Subcutaneous adipose tissue (tissue), 4 donors: ENCODE measurements around the gene TMEM151B. TPM values are rescaled to one million over a fixed set of nuclear protein-coding genes. Genes with fewer than 3 reads are reported as not detected.

Experiments
- total RNA-seq, 4 donors: library from RNA; depleted of rRNA; stranded (reverse); fragments of >200 nt; gene quantifications; one replicate each; pipeline ENCODE4 v1.1.0, GENCODE V29; 2016
- TF ChIP-seq, protein P1 (sequence below): fragments of 450-650 bp; IDR thresholded peaks from one replicate; pipeline ENCODE4 v1.5.1; 2016; ENCODE audit warnings: low read depth, mild to moderate bottlenecking, control low read depth, antibody characterized with exemption, moderate library complexity

TMEM151B gene
- total RNA-seq, 4 donors from 2014 or later: not detected

DNA sequence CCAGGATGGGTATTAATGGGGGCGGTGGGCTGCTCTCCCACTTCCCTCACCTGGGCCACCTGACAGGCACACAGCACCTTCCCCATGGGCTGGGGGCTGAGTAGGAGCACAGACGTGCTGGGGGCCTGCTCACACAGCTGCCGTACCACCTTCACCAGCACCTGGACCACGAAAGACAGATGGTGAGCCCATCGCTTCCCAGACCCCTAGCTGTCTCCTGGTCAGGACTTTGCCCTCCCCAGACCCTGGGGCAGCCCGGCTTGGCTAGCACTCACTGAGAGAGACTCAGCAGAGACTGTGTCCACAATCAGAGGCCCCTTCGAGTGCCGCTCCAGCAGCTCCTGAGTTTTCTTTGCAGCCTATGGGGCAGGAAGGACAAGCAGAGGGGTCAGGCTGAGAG lies 30.9 kb downstream of the TMEM151B start:
- TF ChIP-seq, protein P1, sequence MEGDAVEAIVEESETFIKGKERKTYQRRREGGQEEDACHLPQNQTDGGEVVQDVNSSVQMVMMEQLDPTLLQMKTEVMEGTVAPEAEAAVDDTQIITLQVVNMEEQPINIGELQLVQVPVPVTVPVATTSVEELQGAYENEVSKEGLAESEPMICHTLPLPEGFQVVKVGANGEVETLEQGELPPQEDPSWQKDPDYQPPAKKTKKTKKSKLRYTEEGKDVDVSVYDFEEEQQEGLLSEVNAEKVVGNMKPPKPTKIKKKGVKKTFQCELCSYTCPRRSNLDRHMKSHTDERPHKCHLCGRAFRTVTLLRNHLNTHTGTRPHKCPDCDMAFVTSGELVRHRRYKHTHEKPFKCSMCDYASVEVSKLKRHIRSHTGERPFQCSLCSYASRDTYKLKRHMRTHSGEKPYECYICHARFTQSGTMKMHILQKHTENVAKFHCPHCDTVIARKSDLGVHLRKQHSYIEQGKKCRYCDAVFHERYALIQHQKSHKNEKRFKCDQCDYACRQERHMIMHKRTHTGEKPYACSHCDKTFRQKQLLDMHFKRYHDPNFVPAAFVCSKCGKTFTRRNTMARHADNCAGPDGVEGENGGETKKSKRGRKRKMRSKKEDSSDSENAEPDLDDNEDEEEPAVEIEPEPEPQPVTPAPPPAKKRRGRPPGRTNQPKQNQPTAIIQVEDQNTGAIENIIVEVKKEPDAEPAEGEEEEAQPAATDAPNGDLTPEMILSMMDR: no peak

DNA sequence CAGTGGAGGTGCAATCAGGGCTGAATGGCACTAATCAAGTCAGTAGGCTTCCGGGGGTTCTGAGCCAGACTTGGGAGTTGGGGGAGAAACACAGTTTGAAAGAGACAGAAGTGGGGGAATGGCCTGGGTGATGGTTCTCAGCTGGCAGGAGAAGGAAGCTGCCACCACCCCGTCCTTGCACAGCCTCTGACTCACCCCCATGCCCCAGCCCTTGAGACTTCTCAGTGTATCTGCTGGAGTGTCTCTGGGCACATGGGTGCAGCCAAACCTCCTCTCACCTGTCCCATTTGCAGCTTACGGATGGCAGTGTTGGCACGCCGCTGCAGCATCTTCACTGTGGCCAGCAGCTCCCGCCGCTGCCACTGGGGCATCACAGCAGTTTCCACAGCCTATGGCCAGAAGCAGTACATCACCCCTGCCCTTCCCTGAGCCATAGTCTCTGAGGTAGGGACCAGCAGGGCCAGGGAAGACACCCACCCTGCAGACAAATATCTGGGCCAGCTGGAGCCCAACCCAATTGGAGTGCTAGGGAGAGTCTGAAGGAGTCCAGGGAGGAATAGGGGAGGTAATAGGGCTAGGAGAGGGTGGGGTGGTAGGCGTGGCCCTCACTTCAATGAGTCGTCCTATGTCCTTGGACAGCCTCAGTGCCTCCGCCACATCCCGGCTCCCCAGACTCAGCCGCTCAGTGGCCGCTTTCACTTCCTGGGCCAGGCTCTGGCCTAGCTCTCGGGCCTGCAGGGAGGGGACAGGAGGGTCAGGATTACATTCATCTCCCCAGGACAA lies 31.7 kb downstream of the TMEM151B start:
- TF ChIP-seq, protein P1: no peak

DNA sequence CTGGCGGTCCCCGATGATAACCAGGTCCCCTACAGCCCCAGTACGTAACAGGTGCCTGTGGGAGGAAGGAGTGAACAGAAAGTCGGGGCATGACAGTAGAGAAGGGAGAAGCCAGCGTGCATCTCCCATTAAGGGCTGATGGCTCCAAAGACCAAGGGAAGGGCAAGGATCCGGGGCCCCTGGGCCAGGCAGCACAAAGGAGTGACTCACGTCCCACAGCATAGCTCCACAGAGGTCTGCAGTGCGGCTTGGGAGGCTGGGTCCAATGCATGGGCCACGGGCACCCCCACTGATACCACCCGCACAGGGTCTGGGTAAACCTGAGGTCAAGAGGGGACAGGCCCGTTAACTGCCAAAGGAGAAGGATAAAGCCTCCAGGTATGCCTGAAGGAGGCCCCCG lies 32.6 kb downstream of the TMEM151B start:
- TF ChIP-seq, protein P1: no peak

DNA sequence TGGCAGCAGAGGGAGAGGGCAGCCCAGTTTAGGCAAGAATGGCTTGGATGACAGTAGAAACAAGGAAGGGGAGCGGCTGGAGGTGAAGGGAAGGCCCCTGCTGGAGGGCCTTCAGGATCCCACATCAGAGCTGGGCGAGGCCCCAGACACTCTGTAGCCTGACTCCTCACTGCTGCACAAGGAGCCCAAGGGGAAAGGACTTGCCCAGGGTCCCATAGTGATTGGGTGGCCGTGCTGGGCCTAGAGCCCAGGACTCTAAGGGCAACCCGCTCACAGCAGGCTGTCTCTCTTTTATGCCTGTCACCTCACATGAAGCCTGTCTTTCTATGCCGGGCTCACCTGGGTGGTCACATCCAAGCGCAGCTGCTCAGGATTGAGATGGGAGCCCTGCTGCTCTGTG lies 33.6 kb downstream of the TMEM151B start:
- TF ChIP-seq, protein P1: no peak

DNA sequence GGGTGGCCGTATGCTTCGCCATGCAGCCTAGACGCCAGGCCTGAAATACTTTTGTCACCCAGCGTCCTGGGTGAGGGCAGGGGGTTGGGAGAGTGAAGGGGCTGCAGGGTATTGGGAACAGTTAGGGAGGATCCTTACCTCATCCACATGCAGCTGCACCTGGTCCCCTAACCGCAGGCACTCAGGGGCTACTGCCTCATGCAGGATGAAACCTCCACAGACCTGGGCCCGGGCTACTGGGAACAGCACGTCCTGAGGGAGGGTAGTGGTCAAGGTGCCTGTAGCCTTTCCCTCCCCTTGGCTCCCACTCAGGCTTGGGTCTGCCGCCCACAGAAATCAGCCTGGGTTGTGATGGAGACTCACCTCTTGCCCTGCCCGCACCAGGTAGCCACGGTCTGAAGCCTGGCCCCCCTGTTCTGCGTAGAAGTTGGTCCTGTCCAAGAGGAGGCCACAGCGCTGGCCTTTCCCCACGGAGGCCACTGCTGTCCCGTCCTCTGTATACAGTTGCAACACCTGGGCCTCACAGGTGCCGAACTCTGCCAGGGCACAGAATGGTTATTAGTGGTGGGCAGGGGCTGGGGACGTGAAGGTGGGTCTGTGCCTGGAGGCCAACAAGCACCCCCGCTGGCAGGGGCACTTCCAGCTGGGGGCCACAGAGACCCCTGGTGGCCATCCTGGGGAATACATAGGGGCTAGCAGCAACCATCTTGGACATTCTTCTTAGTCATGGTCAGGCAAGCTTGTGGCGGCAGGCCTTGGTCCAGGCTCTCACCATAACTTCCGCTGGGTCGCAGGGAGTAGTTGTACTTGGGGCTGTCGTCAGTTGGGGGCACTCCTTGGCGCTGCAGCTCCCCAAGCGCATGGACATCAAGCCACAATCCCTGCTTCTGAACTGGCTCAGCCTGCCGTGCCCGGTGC lies 34.3 kb downstream of the TMEM151B start:
- TF ChIP-seq, protein P1: no peak

DNA sequence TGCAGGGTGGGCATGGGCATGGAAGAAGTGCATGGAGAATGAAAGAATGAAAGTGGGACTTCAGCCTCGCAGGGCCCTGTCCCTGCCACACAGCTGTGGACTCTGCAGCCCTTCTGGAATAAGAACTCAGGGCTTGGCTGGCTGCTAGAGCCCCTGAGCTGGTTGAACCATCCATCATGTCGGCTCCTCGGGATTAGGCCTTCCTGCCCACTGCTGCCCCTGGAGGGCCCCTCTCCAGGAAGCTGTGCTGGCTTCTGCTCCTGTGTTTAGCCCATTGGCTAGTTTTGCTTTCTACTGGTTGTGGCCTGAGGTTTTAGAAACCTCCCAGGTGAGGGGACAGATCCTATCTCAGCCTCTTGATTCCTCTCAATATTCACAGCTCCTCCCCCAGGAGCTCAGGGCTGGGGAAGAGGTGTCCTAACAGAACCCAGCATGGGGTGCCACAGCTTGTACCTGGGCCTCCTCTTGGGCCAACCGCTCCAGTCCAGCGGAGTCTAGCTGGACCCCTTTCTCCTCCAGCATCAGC lies 35.0 kb downstream of the TMEM151B start:
- TF ChIP-seq, protein P1: no peak

DNA sequence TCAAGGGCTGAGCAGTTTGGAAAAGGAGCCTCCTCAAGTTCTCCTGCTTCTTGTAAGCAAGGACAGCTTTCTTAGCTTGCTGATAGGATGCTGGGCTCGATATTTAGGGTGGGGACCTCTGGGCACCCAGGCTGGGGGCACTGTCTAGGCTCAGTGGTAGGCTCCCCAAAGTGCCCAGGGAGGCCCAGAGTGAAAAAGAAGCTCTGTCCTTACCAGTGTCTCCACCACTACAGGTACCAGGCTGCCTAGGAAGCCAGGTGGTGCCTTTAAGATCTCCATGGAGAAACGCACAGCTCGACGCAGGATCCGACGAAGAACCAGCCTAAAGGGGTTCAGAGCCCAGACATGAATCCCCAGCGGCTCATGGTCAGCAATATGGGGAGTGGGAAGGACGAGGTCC lies 36.5 kb downstream of the TMEM151B start:
- TF ChIP-seq, protein P1: no peak
